K562 (cell line): ENCODE data around the gene CCT4. TPM values are rescaled to one million over a fixed set of nuclear protein-coding genes. Genes with fewer than 3 reads are reported as not detected.
A peak's percentile ranks its signal among the peaks of the same experiment; 100 is the strongest.

ENCODE experiments used
- CBX2 ChIP-seq: fragments of 200-600 bp; sonication (generic); IDR thresholded peaks from one replicate; pipeline ENCODE4 v1.6.1; 2012; ENCODE audit warnings: mild to moderate bottlenecking, low read length, inconsistent platforms; ENCODE audit not compliant: insufficient read depth, poor library complexity, severe bottlenecking
- DNMT1 ChIP-seq: fragments of 450-650 bp; IDR thresholded peaks from 2 replicates; pipeline ENCODE4 v1.6.1; 2016; ENCODE audit warnings: antibody characterized with exemption, mild to moderate bottlenecking
- ELF1 ChIP-seq: fragments of 200-800 bp; sonication (Bioruptor generic); IDR thresholded peaks from 2 replicates; pipeline ENCODE4 v1.6.1; 2016; ENCODE audit warnings: missing genetic modification characterization, missing compliant biosample characterization
- FOSL1 ChIP-seq: fragments of 200-800 bp; sonication (Bioruptor generic); conservative IDR thresholded peaks from 2 replicates; pipeline ENCODE4 v1.6.1; 2016; ENCODE audit warnings: missing genetic modification characterization, missing compliant biosample characterization
- GATA2 ChIP-seq: sonication (generic); formaldehyde crosslinking; IDR thresholded peaks from 2 replicates; pipeline ENCODE4 v1.4.0; 2020; ENCODE audit warnings: mild to moderate bottlenecking, missing genetic modification reagents
- HLTF ChIP-seq: fragments of 450-650 bp; IDR thresholded peaks from 2 replicates; pipeline ENCODE4 v1.6.1; 2016
- ILF3 ChIP-seq: fragments of 450-650 bp; IDR thresholded peaks from 2 replicates; pipeline ENCODE4 v1.6.1; 2018; ENCODE audit warnings: antibody characterized with exemption, mild to moderate bottlenecking, moderate library complexity, borderline replicate concordance
- KAT7 ChIP-seq: sonication (generic); formaldehyde crosslinking; IDR thresholded peaks from 2 replicates; pipeline ENCODE4 v1.8.0; 2022; ENCODE audit warnings: missing genetic modification reagents, mild to moderate bottlenecking, borderline replicate concordance
- MED1 ChIP-seq: sonication (generic); formaldehyde crosslinking; IDR thresholded peaks from 2 replicates; pipeline ENCODE4 v1.8.1; 2023; ENCODE audit warnings: missing genetic modification reagents, borderline replicate concordance
- MEF2D ChIP-seq: conservative IDR thresholded peaks from 2 replicates; pipeline ENCODE4 v1.6.1; 2016; ENCODE audit warnings: low read depth, missing genetic modification characterization, missing compliant biosample characterization
- NUFIP1 ChIP-seq: fragments of 450-650 bp; IDR thresholded peaks from 2 replicates; pipeline ENCODE4 v1.6.1; 2018; ENCODE audit not compliant: partially characterized antibody
- SMARCB1 ChIP-seq: IDR thresholded peaks from 2 replicates; pipeline ENCODE4 v1.6.1; 2011; ENCODE audit warnings: improper control_type of control experiment, low read depth; ENCODE audit not compliant: insufficient read length
- ZNF785 ChIP-seq: fragments of 250-450 bp; sonication (Bioruptor Pico); IDR thresholded peaks from 2 replicates; pipeline ENCODE4 v1.4.0; 2020; ENCODE audit warnings: mild to moderate bottlenecking
- ZSCAN32 ChIP-seq: fragments of 450-650 bp; formaldehyde crosslinking; IDR thresholded peaks from 2 replicates; pipeline ENCODE4 v1.4.0; 2020; ENCODE audit warnings: mild to moderate bottlenecking, moderate library complexity
- polyA plus RNA-seq, 8 experiments: library from polyadenylated mRNA; depleted of rRNA in 4 of 8; stranded (reverse) in 5 of 8; unstranded in 3 of 8; fragments of >200 nt; fragmentation: Nextera tagmentation in 2 of 8; fragmentation: Illumina TruSeq in 1 of 8; extraction: Ambion mirVana in 2 of 8; extraction: Trizol in 1 of 8; gene quantifications; 2 replicates each; pipeline versions ENCODE4 v1.2.1 to v1.2.3, GENCODE V29; 2011 to 2014; ENCODE audit warnings: inconsistent platforms in 1 of 8, missing spikeins in 1 of 8
- total RNA-seq, 7 experiments: library from RNA; depleted of rRNA in 6 of 7; stranded (reverse); fragments of >200 nt in 6 of 7; fragmentation: Illumina TruSeq in 2 of 7; extraction: Trizol in 2 of 7; gene quantifications; 2 replicates each; pipeline versions ENCODE4 v1.2.1 to v1.2.3, GENCODE V29; 2011 to 2021; ENCODE audit warnings: low replicate concordance in 1 of 7
- TF ChIP-seq, protein P1 (sequence below), 2 experiments: fragments of 200-800 bp in 1 of 2; sonication (Bioruptor generic) in 1 of 2; sonication (generic) in 1 of 2; formaldehyde crosslinking in 1 of 2; IDR thresholded peaks in 1 of 2; conservative IDR thresholded peaks in 1 of 2; 2 replicates each; pipeline versions ENCODE4 v1.5.0 to v1.6.1; 2016 to 2020; ENCODE audit warnings: missing compliant biosample characterization in 1 of 2, missing genetic modification characterization in 1 of 2, missing genetic modification reagents in 1 of 2
- TF ChIP-seq, protein P2 (sequence below): fragments of 450-650 bp; IDR thresholded peaks from 2 replicates; pipeline ENCODE4 v1.6.1; 2014; ENCODE audit warnings: low read depth, mild to moderate bottlenecking, moderate library complexity, borderline replicate concordance
- TF ChIP-seq, protein P3 (sequence below): sonication (generic); formaldehyde crosslinking; IDR thresholded peaks from 2 replicates; pipeline ENCODE4 v1.8.0; 2023; ENCODE audit warnings: missing genetic modification reagents, mild to moderate bottlenecking, borderline replicate concordance
- TF ChIP-seq, protein P4 (sequence below): IDR thresholded peaks from 3 replicates; pipeline ENCODE4 v1.6.1; 2011; ENCODE audit warnings: borderline replicate concordance, mild to moderate bottlenecking; ENCODE audit not compliant: insufficient read length, insufficient read depth

The CCT4 gene
- total and polyA plus RNA-seq, 9 of the 15 experiments (the other 6 are each of a cell fraction or from before 2014, with no cell fraction given): 101 to 368 (median 303) TPM

DNA sequence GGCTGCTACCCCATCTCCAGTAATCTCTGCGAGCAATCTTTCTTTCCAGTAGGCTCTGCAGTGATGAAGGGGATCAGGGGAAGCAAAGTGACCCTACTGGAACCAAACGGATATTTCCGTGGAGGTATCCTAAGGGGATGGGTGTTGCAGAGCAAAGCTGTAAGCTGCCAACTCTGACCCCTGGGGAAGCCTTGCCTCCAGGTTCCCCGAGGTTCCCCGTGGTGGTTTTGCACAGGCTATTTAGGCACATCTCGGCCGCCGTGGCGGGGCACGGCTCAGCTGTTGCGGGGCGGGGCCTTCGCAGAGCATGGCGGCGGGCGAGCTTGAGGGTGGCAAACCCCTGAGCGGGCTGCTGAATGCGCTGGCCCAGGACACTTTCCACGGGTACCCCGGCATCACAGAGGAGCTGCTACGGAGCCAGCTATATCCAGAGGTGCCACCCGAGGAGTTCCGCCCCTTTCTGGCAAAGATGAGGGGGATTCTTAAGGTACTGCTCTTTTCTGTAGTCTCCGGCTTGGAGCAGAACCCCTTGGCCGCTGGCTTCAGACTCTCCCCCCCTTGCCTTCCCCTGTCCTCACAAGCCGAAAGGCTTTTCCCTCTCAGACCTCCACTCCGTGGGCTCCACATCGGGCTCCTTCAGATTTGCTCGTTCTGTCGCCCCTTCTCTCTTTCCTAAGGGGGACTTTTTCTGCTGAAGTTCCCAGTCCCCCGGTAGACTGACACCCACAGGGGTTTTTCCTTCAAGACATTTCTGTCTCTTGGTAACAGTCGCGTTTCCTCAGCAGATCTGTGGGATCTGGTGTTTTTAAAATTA, 17.1 kb upstream of the CCT4 start, which contains the start of gene COMMD1 (continued):
- TF ChIP-seq ZSCAN32 (CRISPR knock-in tag) (no peak), MEF2D (no peak), ILF3 (no peak), FOSL1 (tag) (no peak), HLTF (no peak), SMARCB1 (no peak), ZNF785 (CRISPR knock-in tag) (no peak), GATA2 (CRISPR knock-in tag) (peak; percentile 39), ELF1 (tag) (no peak), MED1 (CRISPR knock-in tag) (no peak), NUFIP1 (no peak), KAT7 (CRISPR knock-in tag) (0 out of 2 replicates have a peak, but pooled peaks have one; percentile 46), CBX2 (no peak), DNMT1 (no peak)
- TF ChIP-seq, protein P1, sequence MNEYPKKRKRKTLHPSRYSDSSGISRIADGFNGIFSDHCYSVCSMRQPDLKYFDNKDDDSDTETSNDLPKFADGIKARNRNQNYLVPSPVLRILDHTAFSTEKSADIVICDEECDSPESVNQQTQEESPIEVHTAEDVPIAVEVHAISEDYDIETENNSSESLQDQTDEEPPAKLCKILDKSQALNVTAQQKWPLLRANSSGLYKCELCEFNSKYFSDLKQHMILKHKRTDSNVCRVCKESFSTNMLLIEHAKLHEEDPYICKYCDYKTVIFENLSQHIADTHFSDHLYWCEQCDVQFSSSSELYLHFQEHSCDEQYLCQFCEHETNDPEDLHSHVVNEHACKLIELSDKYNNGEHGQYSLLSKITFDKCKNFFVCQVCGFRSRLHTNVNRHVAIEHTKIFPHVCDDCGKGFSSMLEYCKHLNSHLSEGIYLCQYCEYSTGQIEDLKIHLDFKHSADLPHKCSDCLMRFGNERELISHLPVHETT (CRISPR knock-in tag; conservative IDR thresholded peaks at IDR 0.05 in 1 of 2, IDR thresholded peaks at IDR 0.05 in 1 of 2): no peak; a peak in 1 of 4 replicates
- TF ChIP-seq, protein P2, sequence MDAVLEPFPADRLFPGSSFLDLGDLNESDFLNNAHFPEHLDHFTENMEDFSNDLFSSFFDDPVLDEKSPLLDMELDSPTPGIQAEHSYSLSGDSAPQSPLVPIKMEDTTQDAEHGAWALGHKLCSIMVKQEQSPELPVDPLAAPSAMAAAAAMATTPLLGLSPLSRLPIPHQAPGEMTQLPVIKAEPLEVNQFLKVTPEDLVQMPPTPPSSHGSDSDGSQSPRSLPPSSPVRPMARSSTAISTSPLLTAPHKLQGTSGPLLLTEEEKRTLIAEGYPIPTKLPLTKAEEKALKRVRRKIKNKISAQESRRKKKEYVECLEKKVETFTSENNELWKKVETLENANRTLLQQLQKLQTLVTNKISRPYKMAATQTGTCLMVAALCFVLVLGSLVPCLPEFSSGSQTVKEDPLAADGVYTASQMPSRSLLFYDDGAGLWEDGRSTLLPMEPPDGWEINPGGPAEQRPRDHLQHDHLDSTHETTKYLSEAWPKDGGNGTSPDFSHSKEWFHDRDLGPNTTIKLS: no peak
- TF ChIP-seq, protein P3, sequence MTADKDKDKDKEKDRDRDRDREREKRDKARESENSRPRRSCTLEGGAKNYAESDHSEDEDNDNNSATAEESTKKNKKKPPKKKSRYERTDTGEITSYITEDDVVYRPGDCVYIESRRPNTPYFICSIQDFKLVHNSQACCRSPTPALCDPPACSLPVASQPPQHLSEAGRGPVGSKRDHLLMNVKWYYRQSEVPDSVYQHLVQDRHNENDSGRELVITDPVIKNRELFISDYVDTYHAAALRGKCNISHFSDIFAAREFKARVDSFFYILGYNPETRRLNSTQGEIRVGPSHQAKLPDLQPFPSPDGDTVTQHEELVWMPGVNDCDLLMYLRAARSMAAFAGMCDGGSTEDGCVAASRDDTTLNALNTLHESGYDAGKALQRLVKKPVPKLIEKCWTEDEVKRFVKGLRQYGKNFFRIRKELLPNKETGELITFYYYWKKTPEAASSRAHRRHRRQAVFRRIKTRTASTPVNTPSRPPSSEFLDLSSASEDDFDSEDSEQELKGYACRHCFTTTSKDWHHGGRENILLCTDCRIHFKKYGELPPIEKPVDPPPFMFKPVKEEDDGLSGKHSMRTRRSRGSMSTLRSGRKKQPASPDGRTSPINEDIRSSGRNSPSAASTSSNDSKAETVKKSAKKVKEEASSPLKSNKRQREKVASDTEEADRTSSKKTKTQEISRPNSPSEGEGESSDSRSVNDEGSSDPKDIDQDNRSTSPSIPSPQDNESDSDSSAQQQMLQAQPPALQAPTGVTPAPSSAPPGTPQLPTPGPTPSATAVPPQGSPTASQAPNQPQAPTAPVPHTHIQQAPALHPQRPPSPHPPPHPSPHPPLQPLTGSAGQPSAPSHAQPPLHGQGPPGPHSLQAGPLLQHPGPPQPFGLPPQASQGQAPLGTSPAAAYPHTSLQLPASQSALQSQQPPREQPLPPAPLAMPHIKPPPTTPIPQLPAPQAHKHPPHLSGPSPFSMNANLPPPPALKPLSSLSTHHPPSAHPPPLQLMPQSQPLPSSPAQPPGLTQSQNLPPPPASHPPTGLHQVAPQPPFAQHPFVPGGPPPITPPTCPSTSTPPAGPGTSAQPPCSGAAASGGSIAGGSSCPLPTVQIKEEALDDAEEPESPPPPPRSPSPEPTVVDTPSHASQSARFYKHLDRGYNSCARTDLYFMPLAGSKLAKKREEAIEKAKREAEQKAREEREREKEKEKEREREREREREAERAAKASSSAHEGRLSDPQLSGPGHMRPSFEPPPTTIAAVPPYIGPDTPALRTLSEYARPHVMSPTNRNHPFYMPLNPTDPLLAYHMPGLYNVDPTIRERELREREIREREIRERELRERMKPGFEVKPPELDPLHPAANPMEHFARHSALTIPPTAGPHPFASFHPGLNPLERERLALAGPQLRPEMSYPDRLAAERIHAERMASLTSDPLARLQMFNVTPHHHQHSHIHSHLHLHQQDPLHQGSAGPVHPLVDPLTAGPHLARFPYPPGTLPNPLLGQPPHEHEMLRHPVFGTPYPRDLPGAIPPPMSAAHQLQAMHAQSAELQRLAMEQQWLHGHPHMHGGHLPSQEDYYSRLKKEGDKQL (CRISPR knock-in tag): no peak
- TF ChIP-seq, protein P4, sequence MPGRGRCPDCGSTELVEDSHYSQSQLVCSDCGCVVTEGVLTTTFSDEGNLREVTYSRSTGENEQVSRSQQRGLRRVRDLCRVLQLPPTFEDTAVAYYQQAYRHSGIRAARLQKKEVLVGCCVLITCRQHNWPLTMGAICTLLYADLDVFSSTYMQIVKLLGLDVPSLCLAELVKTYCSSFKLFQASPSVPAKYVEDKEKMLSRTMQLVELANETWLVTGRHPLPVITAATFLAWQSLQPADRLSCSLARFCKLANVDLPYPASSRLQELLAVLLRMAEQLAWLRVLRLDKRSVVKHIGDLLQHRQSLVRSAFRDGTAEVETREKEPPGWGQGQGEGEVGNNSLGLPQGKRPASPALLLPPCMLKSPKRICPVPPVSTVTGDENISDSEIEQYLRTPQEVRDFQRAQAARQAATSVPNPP: no peak
